NCI-H1694 treated with DMSO at 0.1 percent for 48 hours (cell line): Measurements from ENCODE around the gene SHISA7.
"Not testable (repeated sequence)": the region's sequence is repeated elsewhere in the genome, so short reads cannot be mapped to it uniquely, and the experiment has no call there.

Source experiments
- DNase-seq: peaks from one replicate; lab custom pipeline; 2025; lab: John Stamatoyannopoulos, UW

SHISA7 gene

GRCh38 chr19:55446060-55446459 lies 3.0 kb upstream of the SHISA7 start:
- DNase-seq: no peak

- no peak for DNase-seq
Observed at GRCh38 chr19:55444646-55445045, 1.5 kb upstream of the SHISA7 start.

DNA sequence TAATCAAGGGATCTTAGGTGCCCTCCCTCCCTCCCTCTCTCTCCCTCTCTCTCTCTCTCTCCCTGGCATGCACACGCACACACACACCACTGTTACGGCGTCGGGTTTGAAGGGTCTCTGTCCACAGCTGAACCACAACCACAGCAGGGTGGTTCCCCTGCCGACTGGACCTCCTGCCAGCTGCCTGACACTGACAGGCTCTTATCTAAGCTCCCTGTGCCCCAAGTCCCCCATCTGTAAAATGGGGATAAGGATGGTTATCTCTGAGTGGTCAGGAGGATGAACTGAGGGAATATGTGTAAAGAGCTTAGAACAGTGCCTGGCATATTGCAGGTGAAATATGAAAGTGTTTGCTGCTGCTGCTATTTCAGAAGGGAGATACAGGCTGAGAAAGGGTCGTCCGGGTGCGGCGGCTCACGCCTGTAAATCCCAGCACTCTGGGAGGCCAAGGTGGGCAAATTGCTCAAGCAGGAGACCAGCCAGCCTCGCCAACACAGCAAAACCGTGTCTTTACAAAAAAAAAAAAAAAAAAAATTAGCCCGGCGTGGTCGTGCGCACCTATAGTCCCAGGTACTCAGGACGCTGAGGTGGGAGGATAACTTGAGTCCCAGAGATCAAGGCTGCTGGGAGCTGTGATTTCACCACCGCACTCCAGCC lies 852 bp upstream of the SHISA7 start:
- DNase-seq: no peak

DNA sequence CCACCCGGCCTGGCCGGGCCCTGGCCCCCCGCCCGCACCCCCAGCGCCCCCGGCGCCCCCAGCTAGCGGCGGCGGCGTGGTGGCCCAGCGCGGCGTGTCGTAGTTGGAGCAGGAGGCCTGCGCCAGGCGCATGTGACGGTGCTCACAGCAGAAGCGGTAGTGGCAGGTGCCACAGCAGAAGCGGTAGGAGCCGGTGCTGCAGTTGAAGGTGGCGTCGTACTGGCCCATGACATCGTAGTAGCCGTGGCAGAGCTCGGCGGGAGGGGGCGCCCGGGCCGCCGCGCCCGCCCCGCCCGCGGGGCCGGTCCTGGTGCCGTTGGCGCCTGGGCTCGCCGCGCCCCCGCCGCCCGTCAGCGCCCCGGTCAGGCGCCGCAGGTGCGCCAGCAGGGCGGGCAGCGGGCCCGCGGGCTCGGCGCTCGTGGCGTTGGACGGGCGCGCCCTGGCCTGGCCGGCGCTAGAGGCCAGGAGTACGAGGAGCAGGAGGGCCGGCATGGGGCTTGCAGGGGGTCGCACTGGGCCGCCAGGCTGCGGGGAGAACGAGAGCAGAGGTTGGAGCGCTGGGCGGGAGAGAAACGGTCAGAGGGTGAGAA lies 633 bp downstream of the SHISA7 start:
- DNase-seq: no peak

DNA sequence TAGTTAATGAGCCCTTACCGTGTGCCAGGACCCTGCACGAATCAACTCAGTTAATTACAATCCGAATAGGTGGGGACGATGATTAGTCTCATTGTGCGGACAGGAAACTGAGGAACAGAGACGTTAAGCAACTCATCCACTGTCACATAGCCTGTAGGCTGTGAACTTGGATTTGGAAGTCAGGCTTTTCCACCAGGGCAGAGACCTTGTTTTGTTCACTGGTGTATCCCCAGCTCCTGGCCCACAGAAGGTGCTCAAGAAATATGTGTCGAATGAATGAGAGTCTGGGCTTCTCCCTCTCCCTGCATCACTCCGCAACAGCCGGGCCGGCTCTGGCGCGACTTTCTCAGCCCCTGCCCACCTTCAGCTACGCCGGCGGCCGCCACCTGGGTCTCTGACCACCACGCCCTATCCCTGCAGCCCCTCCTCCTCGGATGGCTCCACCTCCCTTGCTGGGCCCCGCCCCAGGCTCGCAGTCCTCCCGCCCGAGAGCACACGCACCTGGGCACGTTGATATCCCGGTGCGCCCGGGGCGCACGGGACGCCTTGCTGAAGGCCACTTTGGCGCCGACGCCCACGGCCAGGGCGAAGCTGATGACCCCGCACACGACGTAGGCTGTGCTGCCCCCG lies 1.3 kb downstream of the SHISA7 start:
- no peak for DNase-seq

- DNase-seq: no peak
Observed at GRCh38 chr19:55441319-55441691, 1.8 kb downstream of the SHISA7 start.

GRCh38 chr19:55440411-55441105 lies 2.5 kb downstream of the SHISA7 start:
- DNase-seq: no peak

DNA sequence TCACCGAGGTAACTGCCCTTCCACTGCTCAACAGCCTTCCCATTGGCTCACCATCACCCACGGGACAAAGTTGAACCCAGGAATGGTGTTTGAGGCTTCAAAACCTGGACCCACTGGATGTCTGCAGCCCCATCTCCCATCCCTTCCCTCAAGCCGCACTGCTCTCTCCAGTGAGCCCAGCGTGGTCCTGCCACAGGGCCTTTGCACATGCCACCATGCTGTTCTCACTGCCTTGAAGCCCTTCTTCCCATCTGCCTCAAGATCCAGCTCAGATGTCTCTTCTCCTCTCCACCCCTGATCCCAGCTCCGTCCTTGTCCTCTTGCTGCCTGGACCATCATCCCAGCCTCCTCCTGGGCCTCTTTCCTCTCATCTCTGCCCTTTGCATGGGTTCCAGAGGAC lies 4.0 kb downstream of the SHISA7 start:
- DNase-seq: no peak

DNA sequence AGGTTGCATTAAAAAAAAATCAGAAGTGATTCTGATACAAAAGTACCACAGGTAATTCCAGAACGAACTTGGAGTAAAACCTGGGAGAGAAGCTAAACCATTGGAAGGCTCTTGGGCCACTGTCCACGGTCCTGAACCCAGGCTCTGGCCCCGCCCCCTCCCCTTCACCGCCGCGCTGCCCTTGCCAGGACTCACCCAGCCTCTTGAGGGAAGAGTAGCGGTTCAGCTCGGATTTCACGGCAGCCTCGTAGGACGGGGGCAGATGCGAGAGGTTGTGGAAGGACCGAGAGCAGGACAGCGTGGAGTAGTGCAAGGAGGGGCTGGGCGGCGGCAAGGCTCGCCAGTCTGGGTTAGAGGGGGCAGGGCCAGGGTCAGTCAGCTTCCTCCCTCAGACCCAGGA lies 5.7 kb downstream of the SHISA7 start:
- DNase-seq: no peak

- no peak for DNase-seq
Observed at GRCh38 chr19:55436847-55437246, 6.3 kb downstream of the SHISA7 start.

DNA sequence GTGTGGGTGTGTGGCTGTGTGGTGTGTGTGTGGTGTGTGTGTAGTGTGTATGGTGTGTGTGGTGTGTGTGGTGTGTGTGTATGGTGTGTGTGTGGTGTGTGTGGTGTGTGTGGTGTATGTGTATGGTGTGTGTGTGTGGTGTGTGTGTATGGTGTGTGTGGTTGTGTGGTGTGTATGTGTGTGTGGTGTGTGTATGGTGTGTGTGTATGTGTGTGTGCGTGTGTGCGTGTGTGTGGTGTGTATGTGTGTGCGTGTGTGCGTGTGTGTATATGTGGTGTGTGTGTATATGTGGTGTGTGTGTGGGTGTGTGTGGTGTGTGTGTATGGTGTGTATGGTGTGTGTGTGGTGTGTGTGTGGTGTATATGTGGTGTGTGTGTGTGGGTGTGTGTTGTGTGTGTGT lies 8.1 kb downstream of the SHISA7 start:
- no peak for DNase-seq

DNA sequence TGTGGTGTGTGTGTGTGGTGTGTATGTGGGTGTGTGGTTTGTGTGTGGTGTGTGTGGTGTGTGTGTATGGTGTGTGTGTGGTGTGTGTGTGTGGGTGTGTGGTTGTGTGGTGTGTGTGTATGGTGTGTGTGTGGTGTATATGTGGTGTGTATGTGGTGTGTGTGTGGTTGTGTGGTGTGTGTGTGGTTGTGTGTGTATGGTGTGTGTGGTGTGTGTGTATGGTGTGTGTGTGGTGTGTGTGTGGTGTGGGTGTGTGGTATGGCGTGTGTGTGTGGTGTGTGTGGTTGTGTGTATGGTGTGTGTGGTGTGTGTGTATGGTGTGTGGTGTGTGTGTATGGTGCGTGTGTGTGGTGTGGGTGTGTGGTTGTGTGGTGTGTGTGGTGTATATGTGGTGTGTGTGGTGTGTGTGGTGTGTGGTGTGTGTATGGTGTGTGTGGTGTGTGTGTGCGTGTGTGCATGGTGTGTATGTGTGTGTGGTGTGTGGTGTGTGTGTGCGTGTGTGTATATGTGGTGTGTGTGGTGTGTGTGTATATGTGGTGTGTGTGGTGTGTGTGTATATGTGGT lies 8.7 kb downstream of the SHISA7 start:
- no peak for DNase-seq

DNA sequence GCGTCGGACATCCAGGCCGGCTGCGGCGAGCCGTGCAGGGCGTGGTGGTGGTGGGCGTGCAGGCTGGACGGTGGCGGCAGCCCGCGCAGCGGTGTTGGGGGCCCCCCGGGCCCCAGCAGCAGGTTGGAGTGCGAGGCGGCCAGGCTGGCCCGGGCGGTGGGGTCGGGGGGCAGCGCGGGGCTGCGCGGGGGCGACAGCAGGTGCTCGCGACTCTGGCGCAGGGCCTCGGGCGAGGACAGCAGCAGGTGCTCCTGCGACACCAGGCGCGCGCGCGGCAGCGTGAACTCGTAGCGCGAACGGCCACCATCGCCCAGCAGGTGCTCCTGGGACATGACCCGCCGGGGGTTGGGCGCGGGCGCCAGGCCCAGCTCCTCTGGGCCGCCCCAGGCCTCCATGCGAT lies 9.8 kb downstream of the SHISA7 start:
- DNase-seq: no peak

DNA sequence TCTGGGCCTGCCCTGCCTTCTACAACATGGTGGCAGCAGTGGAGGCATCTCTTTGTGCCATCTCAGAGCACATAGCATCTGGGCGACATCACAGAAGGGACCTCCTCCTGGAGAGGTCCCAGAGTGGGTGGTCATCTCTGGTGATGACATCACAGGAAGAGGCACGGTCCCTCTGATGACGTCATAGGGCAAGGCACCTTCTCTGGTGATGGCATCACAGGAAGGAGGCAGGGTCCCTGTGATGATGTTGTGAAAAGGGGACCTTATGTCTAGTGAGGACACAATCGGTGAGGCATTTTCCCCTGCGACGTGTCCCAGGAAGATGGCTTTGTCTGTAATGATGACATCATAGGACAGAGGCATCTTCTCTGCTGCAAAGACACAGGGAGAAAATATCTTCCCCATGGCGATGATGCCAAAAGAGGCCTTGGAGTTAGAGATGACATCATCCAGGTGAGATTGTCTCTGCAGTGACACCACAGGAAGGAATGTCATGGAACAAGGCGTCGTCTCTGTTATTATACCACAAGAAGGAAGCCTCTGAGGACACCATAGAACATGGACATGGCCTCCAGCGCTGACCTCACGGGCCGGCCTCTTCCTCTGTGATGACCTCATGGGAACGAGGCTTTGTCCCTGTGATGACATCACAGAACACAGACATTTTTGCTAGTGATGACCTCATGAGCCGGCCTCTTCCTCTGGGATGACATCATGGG lies 10.7 kb downstream of the SHISA7 start:
- no peak for DNase-seq

GRCh38 chr19:55431183-55431582 lies 11.9 kb downstream of the SHISA7 start:
- no peak for DNase-seq

- no peak for DNase-seq
Observed at GRCh38 chr19:55426042-55426441, 17.1 kb downstream of the SHISA7 start.

DNA sequence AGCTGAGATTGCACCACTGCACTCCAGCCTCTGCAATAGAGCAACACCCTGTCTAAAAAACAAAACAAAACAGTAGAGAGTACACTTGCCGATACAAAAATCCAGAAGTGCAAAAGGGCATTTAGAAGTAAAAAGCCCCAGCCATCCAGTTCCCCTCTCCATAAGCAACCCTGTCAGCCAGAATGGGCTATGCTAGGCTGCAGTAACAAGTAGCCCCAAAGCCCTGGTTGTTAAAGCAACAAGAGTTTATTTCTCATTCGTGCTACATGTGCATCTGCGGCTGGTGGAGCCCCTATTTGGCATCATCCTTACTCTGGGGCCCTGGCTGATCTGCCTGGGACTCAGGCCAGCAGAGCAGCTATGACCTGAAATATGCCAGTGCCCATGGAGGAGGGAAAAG lies 18.6 kb downstream of the SHISA7 start:
- no peak for DNase-seq

DNA sequence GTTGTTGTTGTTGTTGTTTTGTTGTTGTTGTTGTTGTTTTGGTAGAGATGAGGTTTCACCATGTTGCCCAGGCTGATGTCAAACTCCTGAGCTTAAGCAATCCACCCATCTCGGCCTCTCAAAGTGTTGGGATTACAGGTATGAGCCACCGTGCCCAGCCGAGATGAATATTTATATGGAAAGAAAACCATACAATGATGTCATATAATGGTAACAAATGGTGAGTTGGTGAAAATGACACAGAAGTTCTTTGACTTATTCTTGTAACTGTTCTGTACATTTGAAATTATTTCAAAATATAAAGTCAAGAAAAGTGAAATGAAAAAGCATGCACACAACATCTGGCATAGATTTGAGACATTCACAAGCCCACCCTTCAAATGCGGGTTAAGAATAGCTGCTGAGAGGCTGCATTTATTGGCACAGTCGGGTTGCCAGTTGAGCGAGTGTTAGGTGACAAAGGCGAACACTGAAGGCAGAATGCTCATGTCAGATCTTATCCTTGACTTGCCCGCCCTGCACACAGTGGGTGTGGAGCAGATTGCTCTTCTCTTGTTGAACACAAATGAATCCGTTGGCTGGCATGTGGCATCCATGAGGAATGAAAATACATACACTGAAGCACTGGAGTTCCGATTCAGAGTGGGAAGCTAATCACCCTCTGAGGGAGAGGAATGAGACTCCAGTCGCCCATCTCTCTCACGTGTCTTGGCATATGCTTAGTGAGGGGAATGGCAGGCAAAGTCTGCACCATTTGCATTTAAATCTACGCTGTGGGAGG lies 19.7 kb downstream of the SHISA7 start:
- DNase-seq: no peak

GRCh38 chr19:55421281-55421680 lies 21.8 kb downstream of the SHISA7 start:
- DNase-seq: not testable (repeated sequence)

DNA sequence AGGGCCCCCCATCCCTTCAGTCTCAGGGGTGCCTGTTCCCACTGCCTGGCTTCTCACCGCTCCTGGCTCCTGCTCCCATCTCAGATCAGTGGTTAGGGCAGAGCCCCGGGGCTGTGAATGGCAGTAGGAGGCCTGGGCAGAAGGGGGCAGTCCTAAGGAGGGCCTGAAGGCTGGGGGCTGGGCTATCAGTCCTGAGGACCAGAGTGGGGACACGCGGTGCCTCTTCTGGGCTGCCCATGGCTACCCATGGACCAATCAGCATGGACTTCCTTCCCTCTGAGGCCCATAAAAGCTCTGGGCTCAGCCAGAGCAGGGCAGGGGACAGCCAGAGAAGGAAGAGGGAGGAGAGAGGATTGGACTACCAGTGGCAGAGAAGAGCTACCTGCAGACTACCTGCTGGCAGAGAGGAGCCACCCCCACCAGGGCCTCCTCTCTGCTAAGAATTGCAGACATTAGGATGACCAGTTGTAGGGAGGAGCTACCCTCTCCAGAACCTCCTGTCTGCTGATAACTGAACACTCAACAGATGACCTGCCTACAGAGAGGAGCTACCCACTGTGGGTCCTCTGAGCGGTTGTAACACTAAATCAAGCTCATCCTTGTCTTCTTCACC lies 23.4 kb downstream of the SHISA7 start:
- no peak for DNase-seq

DNA sequence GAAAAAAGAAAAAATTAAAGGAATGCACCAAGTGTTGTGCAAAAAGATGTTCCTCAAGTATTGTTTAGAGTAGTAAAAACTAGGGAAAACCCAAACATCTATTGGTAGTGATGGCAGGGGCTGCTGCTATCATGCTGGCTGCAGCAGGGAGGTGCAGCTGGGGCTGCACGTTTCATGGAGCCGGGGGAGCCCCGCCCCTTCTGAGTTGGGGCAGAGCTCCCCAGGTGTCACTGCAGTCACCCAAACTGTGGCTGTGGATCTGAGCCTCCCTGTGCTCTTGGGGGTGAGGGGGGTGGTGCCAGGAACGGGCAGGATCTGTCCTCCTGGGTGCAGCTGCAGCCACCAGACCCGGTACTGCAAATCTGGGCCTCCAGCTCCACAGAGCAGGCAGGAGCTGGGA lies 24.0 kb downstream of the SHISA7 start:
- no peak for DNase-seq
